GM23338 (cell line): ENCODE results near the gene MIDN. TPM values are rescaled to one million over a fixed set of nuclear protein-coding genes. Genes with fewer than 3 reads are reported as not detected.

ENCODE experiments used
- ATAC-seq: fragments of 200-7000 bp; cut with Tn5 transposase; 3 replicates; pipeline ENCODE4 v1.9.1; 2020
- DNase-seq: peaks from one replicate; pipeline ENCODE4 v3.0.0-alpha.2; 2015; ENCODE audit warnings: low spot score
- H2AFZ ChIP-seq: fragments of 200-600 bp; sonication (generic); 2 replicates; pipeline ENCODE4 v1.8.0; 2016; ENCODE audit warnings: antibody characterized with exemption, mild to moderate bottlenecking, moderate library complexity
- H3F3A ChIP-seq: fragments of 200-600 bp; sonication (generic); replicated peaks from 2 replicates; pipeline ENCODE4 v1.8.0; 2017; ENCODE audit warnings: antibody characterized with exemption, mixed run types, low read depth
- H3K27ac ChIP-seq: fragments of 200-600 bp; sonication (generic); 2 replicates; pipeline ENCODE4 v1.6.1; 2016; ENCODE audit warnings: low read depth
- H3K27me3 ChIP-seq: fragments of 200-600 bp; sonication (generic); 2 replicates; pipeline ENCODE4 v1.8.0; 2016; ENCODE audit warnings: mild to moderate bottlenecking, mixed run types, moderate library complexity; ENCODE audit not compliant: insufficient read depth
- H3K36me3 ChIP-seq: fragments of 200-600 bp; sonication (generic); 2 replicates; pipeline ENCODE4 v1.8.0; 2016; ENCODE audit warnings: mild to moderate bottlenecking; ENCODE audit not compliant: insufficient read depth
- H3K4me1 ChIP-seq: fragments of 200-600 bp; sonication (generic); 2 replicates; pipeline ENCODE4 v1.8.0; 2016; ENCODE audit warnings: mild to moderate bottlenecking, moderate library complexity; ENCODE audit not compliant: insufficient read depth
- H3K4me2 ChIP-seq: fragments of 200-600 bp; sonication (generic); 2 replicates; pipeline ENCODE4 v1.7.1; 2017; ENCODE audit warnings: mixed run types
- H3K4me3 ChIP-seq: fragments of 200-600 bp; sonication (generic); 2 replicates; pipeline ENCODE4 v1.6.1; 2016; ENCODE audit warnings: mixed run types
- H3K79me2 ChIP-seq: fragments of 200-600 bp; sonication (generic); replicated peaks from 2 replicates; pipeline ENCODE4 v1.8.0; 2017; ENCODE audit warnings: mild to moderate bottlenecking; ENCODE audit not compliant: insufficient read depth
- H3K9me2 ChIP-seq: fragments of 200-600 bp; sonication (generic); 2 replicates; pipeline ENCODE4 v1.8.0; 2017; ENCODE audit not compliant: insufficient read depth
- H4K20me1 ChIP-seq: fragments of 200-600 bp; sonication (generic); replicated peaks from 2 replicates; pipeline ENCODE4 v1.8.0; 2017; ENCODE audit warnings: mild to moderate bottlenecking; ENCODE audit not compliant: insufficient read depth
- H3K27ac Mint-ChIP-seq: 2 replicates; pipeline ENCODE4 v1.8.0; 2020; ENCODE audit warnings: inconsistent platforms, mild to moderate bottlenecking, moderate library complexity, mixed read lengths
- H3K27me3 Mint-ChIP-seq: 3 replicates; pipeline ENCODE4 v1.8.0; 2022; ENCODE audit warnings: low read depth, mild to moderate bottlenecking, moderate library complexity, mixed read lengths, inconsistent platforms; ENCODE audit not compliant: insufficient read depth, poor library complexity
- H3K36me3 Mint-ChIP-seq: 3 replicates; pipeline ENCODE4 v1.8.0; 2021; ENCODE audit warnings: low read depth, mild to moderate bottlenecking, inconsistent platforms, moderate library complexity, mixed read lengths
- H3K4me1 Mint-ChIP-seq: 3 replicates; pipeline ENCODE4 v1.8.0; 2020; ENCODE audit warnings: mild to moderate bottlenecking, inconsistent platforms, mixed read lengths
- H3K4me3 Mint-ChIP-seq: 3 replicates; pipeline ENCODE4 v1.8.0; 2021; ENCODE audit warnings: moderate library complexity, mild to moderate bottlenecking, inconsistent platforms, mixed read lengths
- H3K9me3 Mint-ChIP-seq: 3 replicates; pipeline ENCODE4 v1.8.0; 2020; ENCODE audit warnings: moderate library complexity, mild to moderate bottlenecking, inconsistent platforms, mixed read lengths
- EZH2phosphoT487 ChIP-seq: fragments of 200-600 bp; sonication (generic); IDR thresholded peaks from one replicate; pipeline ENCODE4 v1.8.1; 2018; ENCODE audit warnings: antibody characterized with exemption; ENCODE audit not compliant: unreplicated experiment
- NANOG ChIP-seq: IDR thresholded peaks from 2 replicates; pipeline ENCODE4 v1.6.1; 2016; ENCODE audit warnings: antibody characterized with exemption, borderline replicate concordance
- POLR2AphosphoS5 ChIP-seq: IDR thresholded peaks from 2 replicates; pipeline ENCODE4 v1.6.1; 2016; ENCODE audit warnings: antibody characterized with exemption, low read depth
- ZNF114 ChIP-seq: fragments of 250-450 bp; sonication (Bioruptor Pico); IDR thresholded peaks from 2 replicates; pipeline ENCODE4 v1.5.0; 2020; ENCODE audit warnings: mild to moderate bottlenecking, moderate library complexity
- ZNF331 ChIP-seq: fragments of 250-450 bp; sonication (Bioruptor Pico); IDR thresholded peaks from 2 replicates; pipeline ENCODE4 v1.5.0; 2020; ENCODE audit warnings: low read depth, mild to moderate bottlenecking, moderate library complexity
- ZNF462 ChIP-seq: fragments of 250-450 bp; sonication (Bioruptor Pico); IDR thresholded peaks from 2 replicates; pipeline ENCODE4 v1.5.0; 2020; ENCODE audit warnings: mild to moderate bottlenecking, moderate library complexity
- polyA plus RNA-seq: library from polyadenylated mRNA; unstranded; fragments of >200 nt; fragmentation: Nextera tagmentation; extraction: Ambion mirVana; gene quantifications from 2 replicates; pipeline ENCODE4 v1.2.1, GENCODE V29; 2016
- total RNA-seq: library from RNA; depleted of rRNA; stranded (reverse); fragments of >200 nt; shearing (Covaris generic); gene quantifications from 2 replicates; pipeline ENCODE4 v1.2.3, GENCODE V29; 2014
- TF ChIP-seq, protein P1 (sequence below): IDR thresholded peaks from 2 replicates; pipeline ENCODE4 v1.6.1; 2016; ENCODE audit warnings: antibody characterized with exemption
- TF ChIP-seq, protein P2 (sequence below), 2 experiments: fragments of 200-600 bp in 1 of 2; sonication (generic) in 1 of 2; conservative IDR thresholded peaks; 2 replicates each; pipeline versions ENCODE4 v1.5.1 to v1.6.1; 2016 to 2017; ENCODE audit warnings: antibody characterized with exemption in 2 of 2, low read depth in 2 of 2, mild to moderate bottlenecking in 2 of 2, moderate library complexity in 1 of 2
- TF ChIP-seq, protein P3 (sequence below): IDR thresholded peaks from one replicate; pipeline ENCODE4 v1.6.1; 2018; ENCODE audit warnings: antibody characterized with exemption; ENCODE audit not compliant: unreplicated experiment

The MIDN gene
- total and polyA plus RNA-seq, 2 experiments from 2014 or later = 28.6 to 113 TPM

GRCh38 chr19:1232652-1233072 lies 15.7 kb upstream of the MIDN start:
- ATAC-seq = no peak
- DNase-seq = no peak
- Histone ChIP-seq H4K20me1 (peaks cover 4% of the 10 kb centered on the region), H3K4me1 (no peaks in the 10 kb centered on the region), H3K79me2 (no peaks in the 10 kb centered on the region), H3K4me2 (no peak overlapping the region), H3K4me3 (no peak overlapping the region), H3F3A (0 out of 2 replicates have a peak, but pooled peaks cover 14% of the 10 kb centered on the region), H2AFZ (no peak overlapping the region), H3K9me2 (no peaks in the 10 kb centered on the region), H3K27ac (peak overlapping the region; percentile 26; the same call in 1 of the 2 replicates), H3K27me3 (no peaks in the 10 kb centered on the region), H3K36me3 (no peaks in the 10 kb centered on the region)
- Mint-ChIP-seq H3K27ac (peak overlapping the region; percentile 62; the same call in 1 of the 2 replicates), H3K36me3 (peaks cover 8% of the 10 kb centered on the region), H3K4me1 (no peaks in the 10 kb centered on the region), H3K27me3 (no peaks in the 10 kb centered on the region), H3K9me3 (no peaks in the 10 kb centered on the region), H3K4me3 (no peak overlapping the region)
- TF ChIP-seq POLR2AphosphoS5 (no peak), ZNF331 (CRISPR knock-in tag) (no peak), EZH2phosphoT487 (no peak), NANOG (no peak), ZNF114 (CRISPR knock-in tag) (no peak), ZNF462 (no peak)
- TF ChIP-seq, protein P1, sequence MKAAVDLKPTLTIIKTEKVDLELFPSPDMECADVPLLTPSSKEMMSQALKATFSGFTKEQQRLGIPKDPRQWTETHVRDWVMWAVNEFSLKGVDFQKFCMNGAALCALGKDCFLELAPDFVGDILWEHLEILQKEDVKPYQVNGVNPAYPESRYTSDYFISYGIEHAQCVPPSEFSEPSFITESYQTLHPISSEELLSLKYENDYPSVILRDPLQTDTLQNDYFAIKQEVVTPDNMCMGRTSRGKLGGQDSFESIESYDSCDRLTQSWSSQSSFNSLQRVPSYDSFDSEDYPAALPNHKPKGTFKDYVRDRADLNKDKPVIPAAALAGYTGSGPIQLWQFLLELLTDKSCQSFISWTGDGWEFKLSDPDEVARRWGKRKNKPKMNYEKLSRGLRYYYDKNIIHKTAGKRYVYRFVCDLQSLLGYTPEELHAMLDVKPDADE = no peak
- TF ChIP-seq, protein P2, sequence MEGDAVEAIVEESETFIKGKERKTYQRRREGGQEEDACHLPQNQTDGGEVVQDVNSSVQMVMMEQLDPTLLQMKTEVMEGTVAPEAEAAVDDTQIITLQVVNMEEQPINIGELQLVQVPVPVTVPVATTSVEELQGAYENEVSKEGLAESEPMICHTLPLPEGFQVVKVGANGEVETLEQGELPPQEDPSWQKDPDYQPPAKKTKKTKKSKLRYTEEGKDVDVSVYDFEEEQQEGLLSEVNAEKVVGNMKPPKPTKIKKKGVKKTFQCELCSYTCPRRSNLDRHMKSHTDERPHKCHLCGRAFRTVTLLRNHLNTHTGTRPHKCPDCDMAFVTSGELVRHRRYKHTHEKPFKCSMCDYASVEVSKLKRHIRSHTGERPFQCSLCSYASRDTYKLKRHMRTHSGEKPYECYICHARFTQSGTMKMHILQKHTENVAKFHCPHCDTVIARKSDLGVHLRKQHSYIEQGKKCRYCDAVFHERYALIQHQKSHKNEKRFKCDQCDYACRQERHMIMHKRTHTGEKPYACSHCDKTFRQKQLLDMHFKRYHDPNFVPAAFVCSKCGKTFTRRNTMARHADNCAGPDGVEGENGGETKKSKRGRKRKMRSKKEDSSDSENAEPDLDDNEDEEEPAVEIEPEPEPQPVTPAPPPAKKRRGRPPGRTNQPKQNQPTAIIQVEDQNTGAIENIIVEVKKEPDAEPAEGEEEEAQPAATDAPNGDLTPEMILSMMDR (conservative IDR thresholded peaks at IDR 0.05; ENCODE audit: low read depth in 2 of 2) = no peak
- TF ChIP-seq, protein P3, sequence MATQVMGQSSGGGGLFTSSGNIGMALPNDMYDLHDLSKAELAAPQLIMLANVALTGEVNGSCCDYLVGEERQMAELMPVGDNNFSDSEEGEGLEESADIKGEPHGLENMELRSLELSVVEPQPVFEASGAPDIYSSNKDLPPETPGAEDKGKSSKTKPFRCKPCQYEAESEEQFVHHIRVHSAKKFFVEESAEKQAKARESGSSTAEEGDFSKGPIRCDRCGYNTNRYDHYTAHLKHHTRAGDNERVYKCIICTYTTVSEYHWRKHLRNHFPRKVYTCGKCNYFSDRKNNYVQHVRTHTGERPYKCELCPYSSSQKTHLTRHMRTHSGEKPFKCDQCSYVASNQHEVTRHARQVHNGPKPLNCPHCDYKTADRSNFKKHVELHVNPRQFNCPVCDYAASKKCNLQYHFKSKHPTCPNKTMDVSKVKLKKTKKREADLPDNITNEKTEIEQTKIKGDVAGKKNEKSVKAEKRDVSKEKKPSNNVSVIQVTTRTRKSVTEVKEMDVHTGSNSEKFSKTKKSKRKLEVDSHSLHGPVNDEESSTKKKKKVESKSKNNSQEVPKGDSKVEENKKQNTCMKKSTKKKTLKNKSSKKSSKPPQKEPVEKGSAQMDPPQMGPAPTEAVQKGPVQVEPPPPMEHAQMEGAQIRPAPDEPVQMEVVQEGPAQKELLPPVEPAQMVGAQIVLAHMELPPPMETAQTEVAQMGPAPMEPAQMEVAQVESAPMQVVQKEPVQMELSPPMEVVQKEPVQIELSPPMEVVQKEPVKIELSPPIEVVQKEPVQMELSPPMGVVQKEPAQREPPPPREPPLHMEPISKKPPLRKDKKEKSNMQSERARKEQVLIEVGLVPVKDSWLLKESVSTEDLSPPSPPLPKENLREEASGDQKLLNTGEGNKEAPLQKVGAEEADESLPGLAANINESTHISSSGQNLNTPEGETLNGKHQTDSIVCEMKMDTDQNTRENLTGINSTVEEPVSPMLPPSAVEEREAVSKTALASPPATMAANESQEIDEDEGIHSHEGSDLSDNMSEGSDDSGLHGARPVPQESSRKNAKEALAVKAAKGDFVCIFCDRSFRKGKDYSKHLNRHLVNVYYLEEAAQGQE = no peak
